Keratinocyte (primary cell): ENCODE results near the gene CHST14. TPM values are rescaled to one million over a fixed set of nuclear protein-coding genes. Genes with fewer than 3 reads are reported as not detected.

Source experiments
- DNase-seq: peaks from one replicate; pipeline ENCODE4 v3.0.0-alpha.2; 2011; ENCODE audit warnings: low read depth, missing footprints, low spot score
- FAIRE-seq: peaks from 2 replicates; lab custom pipeline; 2011; peaks lifted over from hg19 to GRCh38; lab: Jason Lieb, UNC
- H2AFZ ChIP-seq: 2 replicates; pipeline ENCODE4 v1.6.0; 2012; ENCODE audit warnings: low read length, control low read depth, inconsistent platforms; ENCODE audit not compliant: control insufficient read depth
- H3K27ac ChIP-seq: 2 replicates; pipeline ENCODE4 v1.5.1; 2011; ENCODE audit warnings: low read length; ENCODE audit not compliant: control insufficient read depth, insufficient read depth
- H3K27me3 ChIP-seq: 3 replicates; pipeline ENCODE4 v1.6.0; 2011; ENCODE audit warnings: low read length; ENCODE audit not compliant: control insufficient read depth, insufficient read depth; ENCODE audit errors: extremely low read depth
- H3K36me3 ChIP-seq, 2 experiments: 2 replicates in 1 of 2; 3 replicates in 1 of 2; pipeline ENCODE4 v1.5.1; 2011; ENCODE audit warnings: low read length in 2 of 2, mild to moderate bottlenecking in 1 of 2; ENCODE audit not compliant: control insufficient read depth in 2 of 2, insufficient read depth in 2 of 2; ENCODE audit errors: extremely low read depth in 1 of 2
- H3K4me1 ChIP-seq: 3 replicates; pipeline ENCODE4 v1.5.1; 2011; ENCODE audit warnings: low read length; ENCODE audit not compliant: control insufficient read depth, insufficient read depth; ENCODE audit errors: extremely low read depth
- H3K4me2 ChIP-seq: 3 replicates; pipeline ENCODE4 v1.6.0; 2011; ENCODE audit warnings: low read depth, low read length; ENCODE audit not compliant: control insufficient read depth, insufficient read depth; ENCODE audit errors: extremely low read depth
- H3K4me3 ChIP-seq, 3 experiments: fragments of 200-600 bp in 1 of 3; sonication (generic) in 1 of 3; 2 replicates in 2 of 3; 3 replicates in 1 of 3; pipeline ENCODE4 v1.5.1; 2011 to 2016; ENCODE audit warnings: low read length in 3 of 3, mild to moderate bottlenecking in 3 of 3, control low read depth in 2 of 3, inconsistent platforms in 1 of 3, low read depth in 1 of 3, mixed read lengths in 1 of 3, mixed run types in 1 of 3, moderate library complexity in 1 of 3; ENCODE audit not compliant: control insufficient read depth in 2 of 3, insufficient read depth in 2 of 3; ENCODE audit errors: extremely low read depth in 1 of 3
- H3K79me2 ChIP-seq: 2 replicates; pipeline ENCODE4 v1.6.0; 2012; ENCODE audit warnings: low read length; ENCODE audit not compliant: control insufficient read depth, insufficient read depth
- H3K9ac ChIP-seq: 3 replicates; pipeline ENCODE4 v1.6.0; 2011; ENCODE audit warnings: low read length; ENCODE audit not compliant: control insufficient read depth, insufficient read depth; ENCODE audit errors: extremely low read depth
- H3K9me1 ChIP-seq: 3 replicates; pipeline ENCODE4 v1.6.0; 2011; ENCODE audit warnings: low read length; ENCODE audit not compliant: control insufficient read depth, insufficient read depth; ENCODE audit errors: extremely low read depth
- H3K9me3 ChIP-seq: 2 replicates; pipeline ENCODE4 v1.5.1; 2012; ENCODE audit warnings: low read depth, low read length; ENCODE audit not compliant: control insufficient read depth
- H4K20me1 ChIP-seq: 3 replicates; pipeline ENCODE4 v1.6.0; 2011; ENCODE audit warnings: low read length; ENCODE audit not compliant: control insufficient read depth, insufficient read depth; ENCODE audit errors: extremely low read depth
- EZH2 ChIP-seq: IDR thresholded peaks from one replicate; pipeline ENCODE4 v1.6.1; 2012; ENCODE audit warnings: inconsistent platforms, mild to moderate bottlenecking, low read length, moderate library complexity
- dilution Hi-C: fragments of 300-500 bp; cut with MboI; formaldehyde crosslinking; loops from one replicate; pipeline ENCODE4 v1.7.0; 2020; ENCODE audit warnings: low sequenced_read_pairs; ENCODE audit not compliant: extremely low pct_ligation_motif_present
- polyA plus RNA-seq, 5 experiments: library from polyadenylated mRNA; depleted of rRNA in 3 of 5; stranded (reverse) in 3 of 5; stranded (forward) in 1 of 5; unstranded in 1 of 5; fragments of >200 nt; gene quantifications; 1 replicate in 1 of 5; 2 replicates in 3 of 5; 3 replicates in 1 of 5; pipeline versions ENCODE4 v1.2.1 to v1.2.3, GENCODE V29; 2011 to 2012; ENCODE audit warnings: missing spikeins in 2 of 5, low read depth in 1 of 5, low replicate concordance in 1 of 5
- TF ChIP-seq, protein P1 (sequence below), 3 experiments: IDR thresholded peaks in 1 of 3; conservative IDR thresholded peaks in 1 of 3; optimal IDR thresholded peaks in 1 of 3; 2 replicates in 2 of 3; 3 replicates in 1 of 3; pipeline versions ENCODE3 to v1.5.1; 2011; ENCODE audit warnings: low read length in 3 of 3, mild to moderate bottlenecking in 3 of 3, moderate library complexity in 2 of 3, control low read depth in 1 of 3, inconsistent platforms in 1 of 3; ENCODE audit not compliant: insufficient read depth in 2 of 3; ENCODE audit errors: extremely low read depth in 1 of 3

Gene CHST14
- polyA plus RNA-seq, 1 donor (not counting 4 experiments of a cell fraction or from before 2014, with no cell fraction given): 1.5 TPM

DNA sequence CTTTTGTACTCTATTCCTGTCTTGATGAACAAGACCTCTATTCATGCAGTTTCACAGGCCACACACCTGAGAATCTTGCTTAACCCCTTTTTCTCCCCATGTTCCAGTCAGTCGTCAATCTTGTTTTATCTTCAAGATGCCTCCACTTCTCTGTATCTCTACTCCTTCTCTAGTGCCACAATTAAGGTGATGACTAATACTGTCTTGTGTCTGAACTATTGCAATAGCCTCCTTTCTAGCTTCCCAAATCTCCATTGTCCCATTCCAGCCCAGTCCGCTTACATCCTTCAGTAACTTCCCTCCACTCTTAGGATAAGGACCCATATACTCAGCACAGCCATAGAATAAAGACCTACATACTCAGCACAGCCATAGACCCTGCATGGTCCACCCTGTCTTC lies 24.7 kb downstream of the CHST14 start:
- no peaks in the 10 kb centered on the region for H3K36me3 ChIP-seq
- no peaks in the 10 kb centered on the region for H3K27me3 ChIP-seq
- no peak overlapping the region for H3K27ac ChIP-seq
- H2AFZ ChIP-seq: no peak overlapping the region
- peaks cover 18% of the 10 kb centered on the region for H3K4me1 ChIP-seq
- no peaks in the 10 kb centered on the region for H3K9me3 ChIP-seq
- no peak overlapping the region for H3K4me2 ChIP-seq
- TF ChIP-seq EZH2: no peak
- TF ChIP-seq, protein P1, sequence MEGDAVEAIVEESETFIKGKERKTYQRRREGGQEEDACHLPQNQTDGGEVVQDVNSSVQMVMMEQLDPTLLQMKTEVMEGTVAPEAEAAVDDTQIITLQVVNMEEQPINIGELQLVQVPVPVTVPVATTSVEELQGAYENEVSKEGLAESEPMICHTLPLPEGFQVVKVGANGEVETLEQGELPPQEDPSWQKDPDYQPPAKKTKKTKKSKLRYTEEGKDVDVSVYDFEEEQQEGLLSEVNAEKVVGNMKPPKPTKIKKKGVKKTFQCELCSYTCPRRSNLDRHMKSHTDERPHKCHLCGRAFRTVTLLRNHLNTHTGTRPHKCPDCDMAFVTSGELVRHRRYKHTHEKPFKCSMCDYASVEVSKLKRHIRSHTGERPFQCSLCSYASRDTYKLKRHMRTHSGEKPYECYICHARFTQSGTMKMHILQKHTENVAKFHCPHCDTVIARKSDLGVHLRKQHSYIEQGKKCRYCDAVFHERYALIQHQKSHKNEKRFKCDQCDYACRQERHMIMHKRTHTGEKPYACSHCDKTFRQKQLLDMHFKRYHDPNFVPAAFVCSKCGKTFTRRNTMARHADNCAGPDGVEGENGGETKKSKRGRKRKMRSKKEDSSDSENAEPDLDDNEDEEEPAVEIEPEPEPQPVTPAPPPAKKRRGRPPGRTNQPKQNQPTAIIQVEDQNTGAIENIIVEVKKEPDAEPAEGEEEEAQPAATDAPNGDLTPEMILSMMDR (optimal IDR thresholded peaks at IDR 0.05 in 1 of 3, IDR thresholded peaks at IDR 0.05 in 1 of 3, conservative IDR thresholded peaks at IDR 0.05 in 1 of 3; ENCODE audit: extremely low read depth in 1 of 3, insufficient read depth in 2 of 3, low read length in 3 of 3): no peak
- no peaks in the 10 kb centered on the region for H4K20me1 ChIP-seq
- no peaks in the 10 kb centered on the region for H3K79me2 ChIP-seq
- H3K4me3 ChIP-seq: no peak overlapping the region
- H3K9me1 ChIP-seq: no peaks in the 10 kb centered on the region
- H3K9ac ChIP-seq: no peak overlapping the region
- FAIRE-seq (no peak), DNase-seq (no peak)
- dilution Hi-C loops: no loop called here

DNA sequence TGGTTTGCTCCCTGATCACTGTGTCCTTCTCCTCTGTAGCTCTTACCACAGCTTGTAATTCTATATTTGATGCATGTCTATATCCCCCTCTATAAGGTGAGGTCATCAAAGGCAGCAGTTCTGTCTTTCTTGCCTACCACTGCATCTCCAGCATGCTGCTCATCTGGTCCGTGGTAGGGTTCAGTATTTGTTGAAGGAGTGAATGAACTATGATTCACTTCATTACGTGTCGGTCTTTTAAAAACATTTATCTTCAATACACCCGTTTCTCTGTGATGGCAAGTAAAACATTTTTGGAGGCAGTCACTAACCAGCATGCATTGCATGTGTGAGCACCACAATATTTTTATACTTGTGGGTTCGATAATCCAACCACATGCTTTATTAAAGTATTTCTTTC lies 27.6 kb downstream of the CHST14 start:
- dilution Hi-C loops: no loop called here
- H3K4me2 ChIP-seq: no peak overlapping the region
- no peaks in the 10 kb centered on the region for H4K20me1 ChIP-seq
- no peaks in the 10 kb centered on the region for H3K79me2 ChIP-seq
- H3K9ac ChIP-seq: no peak overlapping the region
- no peak overlapping the region for H2AFZ ChIP-seq
- DNase-seq (no peak), FAIRE-seq (no peak)
- no peaks in the 10 kb centered on the region for H3K9me3 ChIP-seq
- TF ChIP-seq EZH2: no peak
- TF ChIP-seq, protein P1 (optimal IDR thresholded peaks at IDR 0.05 in 1 of 3, IDR thresholded peaks at IDR 0.05 in 1 of 3, conservative IDR thresholded peaks at IDR 0.05 in 1 of 3; ENCODE audit: extremely low read depth in 1 of 3, insufficient read depth in 2 of 3, low read length in 3 of 3): no peak
- no peak overlapping the region for H3K4me3 ChIP-seq
- H3K27me3 ChIP-seq: no peaks in the 10 kb centered on the region
- peaks cover 22% of the 10 kb centered on the region for H3K4me1 ChIP-seq
- H3K9me1 ChIP-seq: no peaks in the 10 kb centered on the region
- no peak overlapping the region for H3K27ac ChIP-seq
- no peaks in the 10 kb centered on the region for H3K36me3 ChIP-seq
